Left renal pelvis (tissue), 4 donors: ENCODE results near the gene ACRBP. TPM values are rescaled to one million over a fixed set of nuclear protein-coding genes. Genes with fewer than 3 reads are reported as not detected.
A peak's percentile ranks its signal among the peaks of the same experiment; 100 is the strongest.
"Not testable (repeated sequence)": the region's sequence is repeated elsewhere in the genome, so short reads cannot be mapped to it uniquely, and the experiment has no call there.

ENCODE experiments used
- DNase-seq, 4 donors: peaks; one replicate each; pipeline ENCODE4 v3.0.0-alpha.2; 2013; ENCODE audit warnings: low read depth in 4 of 4, low spot score in 3 of 4
- polyA plus RNA-seq, 4 donors: library from polyadenylated mRNA; unstranded; fragments of 120-200 nt; gene quantifications; one replicate each; pipeline ENCODE4 v1.2.1, GENCODE V29; 2013; ENCODE audit not compliant: insufficient read length in 4 of 4

The ACRBP gene
- polyA plus RNA-seq, 4 donors: 3.1 to 6.8 (median 3.9) TPM

DNA sequence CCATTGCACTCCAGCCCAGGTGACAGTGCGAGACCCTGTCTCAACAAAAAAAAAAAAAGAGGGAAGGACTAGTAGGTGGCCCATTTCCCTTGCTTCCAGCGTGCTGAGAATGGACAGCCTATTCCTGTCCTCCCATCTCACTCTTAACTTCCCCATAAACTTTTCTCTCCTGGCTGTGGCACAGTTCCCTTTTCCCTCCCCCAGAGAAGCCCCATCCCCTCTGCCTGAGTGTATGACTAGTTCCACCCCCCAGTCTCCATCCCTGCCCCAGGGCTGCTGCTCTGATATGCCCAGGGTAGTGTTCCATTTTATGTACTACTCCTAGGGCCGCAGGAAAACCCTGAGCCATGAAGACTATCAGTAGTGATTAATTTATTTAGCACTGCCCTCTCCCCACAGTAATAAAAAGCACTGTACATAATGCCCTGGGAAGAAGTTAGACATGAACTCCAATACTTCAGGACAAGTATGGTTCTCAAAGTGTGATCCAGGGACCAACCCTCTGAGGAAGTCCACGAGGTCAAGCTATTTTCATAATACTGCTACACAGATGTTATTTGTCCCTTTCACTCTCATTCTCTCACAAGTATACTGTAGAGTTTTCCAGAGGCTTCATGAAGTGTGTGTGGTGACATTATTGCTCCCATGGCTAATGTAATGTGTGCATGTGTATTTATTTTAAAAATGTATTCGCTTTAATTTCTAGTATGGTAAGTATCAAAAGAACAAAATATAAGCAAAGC, 28.6 kb downstream of the ACRBP start:
- DNase-seq: no peak

DNA sequence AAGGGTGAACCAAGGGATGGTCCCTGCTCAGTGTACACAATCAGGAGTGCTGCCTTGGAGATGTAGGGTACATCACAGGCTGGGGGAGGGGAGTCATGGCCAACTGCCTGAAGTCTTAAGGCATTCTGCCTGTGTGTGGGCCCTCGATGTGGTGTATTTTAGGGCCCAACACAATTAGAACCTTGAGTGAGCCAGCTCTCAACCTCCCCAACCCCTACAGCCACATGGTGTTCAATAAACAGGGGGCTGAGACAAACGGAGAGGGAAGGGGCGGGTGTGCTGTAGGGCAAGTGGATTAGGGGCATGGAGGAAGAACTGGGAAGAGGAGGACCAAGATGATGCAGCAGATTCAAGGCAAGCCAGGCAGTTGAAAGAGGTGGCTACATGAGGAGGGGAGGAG, 31.4 kb downstream of the ACRBP start:
- DNase-seq: no peak

DNA sequence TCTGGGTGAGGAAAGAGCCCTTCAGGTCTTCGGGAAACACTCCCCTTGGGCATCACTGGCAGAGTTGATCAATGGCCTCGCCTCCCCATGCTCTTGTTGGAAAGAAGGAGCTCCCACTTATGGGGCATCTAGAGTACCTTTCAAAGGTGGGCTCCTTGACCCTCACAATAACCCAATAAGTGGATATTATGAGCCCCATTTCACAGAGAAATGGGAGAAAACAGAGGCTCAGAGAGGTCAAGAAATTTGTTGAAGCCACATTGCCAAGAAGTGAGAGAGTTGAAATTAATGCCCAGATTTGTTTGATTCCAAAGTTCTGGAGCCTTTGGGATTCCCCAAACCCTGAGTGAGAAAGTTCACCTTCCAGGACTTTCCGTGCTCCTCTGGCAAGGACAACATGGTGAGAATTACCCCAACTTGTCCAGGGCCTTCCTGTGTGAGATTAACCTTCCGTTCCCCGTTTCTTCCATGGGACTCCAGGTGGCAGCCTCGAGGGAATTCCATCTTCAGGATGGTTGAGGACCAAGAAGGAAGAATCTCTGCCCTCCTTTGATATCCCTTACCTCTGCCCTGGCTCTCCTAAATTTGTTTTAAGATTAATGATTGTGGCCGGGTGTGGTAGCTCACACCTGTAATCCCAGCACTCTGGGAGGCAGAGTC, 32.6 kb downstream of the ACRBP start:
- DNase-seq: no peak

DNA sequence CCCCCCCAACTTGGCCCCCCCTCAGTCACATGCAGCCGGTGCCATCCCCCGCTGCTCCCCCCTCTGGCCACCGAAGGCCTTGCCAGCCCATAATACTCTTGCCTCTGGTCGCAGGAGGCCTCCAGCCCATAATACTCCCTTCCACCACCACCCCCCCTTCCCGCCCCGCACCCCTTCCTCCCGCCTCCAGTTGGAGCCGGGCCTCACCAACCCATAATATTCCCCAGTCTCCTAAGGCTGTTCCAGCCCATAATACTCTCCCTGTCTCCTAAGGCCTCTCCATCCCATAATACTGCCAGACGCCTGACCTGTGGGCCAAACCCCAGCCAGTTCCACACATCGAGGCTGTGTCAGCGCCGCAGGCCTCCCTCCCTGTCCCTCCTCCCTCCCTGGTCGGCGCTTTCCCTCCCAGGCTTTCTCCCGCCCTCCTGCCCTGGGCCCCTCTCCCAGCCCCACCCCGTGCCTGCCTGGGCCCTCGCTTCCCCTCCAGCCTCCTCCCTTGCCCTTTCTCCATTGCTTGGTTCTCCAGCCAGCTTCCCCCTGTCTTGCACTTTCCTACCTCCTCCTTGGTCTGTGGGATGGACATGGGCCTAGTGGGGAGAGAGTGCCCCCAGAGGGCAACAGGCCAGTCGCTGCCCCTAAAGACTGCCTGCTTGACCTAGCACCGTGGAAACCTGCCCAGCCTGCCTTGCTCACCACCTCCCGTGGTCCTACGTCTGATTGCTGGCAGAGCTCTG, 33.3 kb downstream of the ACRBP start:
- peak; percentile 94 to 96 (median 96) for DNase-seq

DNA sequence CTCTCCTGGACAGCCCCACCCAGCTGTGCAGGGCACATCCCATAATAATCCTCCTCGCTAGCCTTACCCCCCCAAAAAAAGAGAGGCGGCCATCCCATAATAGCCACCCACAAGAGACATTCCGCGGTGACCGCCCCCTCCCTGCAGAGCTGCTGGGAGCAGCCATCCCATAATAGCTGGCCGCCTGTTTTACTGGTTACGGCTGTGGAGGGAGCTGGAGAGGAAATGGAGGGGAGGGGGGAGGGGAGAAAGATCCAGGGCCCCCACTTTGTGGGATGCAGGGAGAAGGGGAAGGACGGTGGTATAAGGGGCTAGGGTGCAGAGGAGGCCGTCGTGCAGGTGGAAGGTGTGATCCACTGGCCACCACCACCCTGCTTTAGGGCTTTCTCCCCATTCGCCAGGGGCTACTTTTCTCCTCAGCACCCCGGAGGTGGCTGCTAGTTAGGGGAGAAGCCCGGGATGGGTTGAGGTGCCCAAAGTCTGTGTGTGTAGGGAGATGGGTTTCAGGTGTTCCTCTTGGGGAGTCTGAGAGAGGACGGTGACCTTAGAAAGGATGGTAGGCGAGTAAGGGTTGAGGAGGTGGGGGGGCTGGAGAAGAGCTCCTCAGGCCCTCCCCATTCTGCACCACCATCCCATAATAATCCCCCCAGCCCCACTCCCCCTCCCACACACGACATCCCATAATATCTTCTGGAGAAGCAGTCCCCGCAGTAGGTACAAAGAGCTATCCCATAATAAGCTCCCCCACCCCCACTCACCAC, 34.0 kb downstream of the ACRBP start:
- DNase-seq: peak; percentile 78 to 86 (median 83)

DNA sequence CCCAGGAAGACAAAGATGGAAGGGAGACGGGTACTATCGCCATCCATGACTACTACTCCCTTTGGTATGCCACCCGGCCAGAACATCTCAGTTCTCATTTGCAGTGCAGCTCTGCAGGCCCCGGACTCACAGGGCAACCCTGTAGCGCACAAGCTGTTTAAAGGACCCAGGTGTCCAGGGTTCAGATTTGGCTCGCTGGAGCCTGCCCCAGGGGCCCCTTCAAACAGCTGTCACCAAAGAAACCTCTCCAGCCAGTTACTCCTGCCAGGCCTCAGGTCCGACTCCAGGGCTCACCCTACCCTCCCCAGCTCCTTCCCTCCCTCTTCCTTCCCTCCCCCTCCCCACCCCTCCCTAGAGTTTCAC, 34.6 kb downstream of the ACRBP start:
- no peak for DNase-seq

DNA sequence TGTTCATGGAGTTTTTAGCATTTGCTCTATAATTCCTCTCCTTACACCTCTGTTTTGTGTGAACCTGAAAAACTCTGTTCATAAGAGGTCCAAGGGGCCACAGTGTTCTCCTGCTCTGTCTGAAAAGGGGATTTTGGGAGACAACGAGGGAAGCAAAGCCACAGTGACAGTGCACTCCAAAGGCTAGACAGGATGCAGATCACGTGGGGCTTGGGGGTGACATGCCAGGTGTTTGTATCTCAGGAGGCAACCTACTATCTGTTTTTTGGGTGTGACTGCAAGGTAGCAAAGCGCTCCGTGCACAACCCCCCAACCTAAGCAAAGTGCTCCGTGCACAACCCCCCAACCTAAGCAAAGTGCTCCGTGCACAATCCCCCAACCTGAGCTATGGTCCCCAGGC, 35.0 kb downstream of the ACRBP start:
- DNase-seq: no peak

DNA sequence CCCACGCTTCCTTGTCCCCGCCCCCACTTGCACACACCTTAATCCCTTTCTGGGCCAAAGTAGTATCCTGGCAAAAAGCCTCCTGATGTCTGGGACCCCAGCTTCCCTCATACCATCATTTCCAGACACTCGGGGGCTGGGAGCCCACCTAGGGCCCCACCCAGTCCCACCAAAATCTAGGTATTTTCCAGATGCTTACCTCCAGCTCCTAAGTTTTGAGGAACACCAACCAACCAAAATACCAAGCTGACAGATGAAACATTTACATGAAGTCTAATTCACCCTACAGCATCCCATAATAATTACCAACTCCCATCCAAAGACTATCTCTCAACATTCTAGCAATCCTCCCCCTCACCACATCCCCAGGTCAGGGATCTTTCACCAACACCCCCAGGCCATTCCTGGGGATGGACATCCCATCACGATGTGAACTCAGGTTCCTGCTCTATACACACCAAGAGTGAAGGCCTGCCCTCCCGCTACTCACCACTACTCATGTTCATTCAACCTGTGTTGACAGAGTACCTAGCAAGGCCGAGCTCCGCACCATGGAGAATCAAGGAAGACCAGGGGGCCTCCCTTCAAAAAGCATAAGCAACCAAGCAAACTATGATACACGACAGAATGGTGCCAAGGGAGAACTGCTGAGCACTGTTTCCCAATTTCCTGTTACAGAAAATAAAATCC, 38.5 kb downstream of the ACRBP start:
- DNase-seq: no peak

DNA sequence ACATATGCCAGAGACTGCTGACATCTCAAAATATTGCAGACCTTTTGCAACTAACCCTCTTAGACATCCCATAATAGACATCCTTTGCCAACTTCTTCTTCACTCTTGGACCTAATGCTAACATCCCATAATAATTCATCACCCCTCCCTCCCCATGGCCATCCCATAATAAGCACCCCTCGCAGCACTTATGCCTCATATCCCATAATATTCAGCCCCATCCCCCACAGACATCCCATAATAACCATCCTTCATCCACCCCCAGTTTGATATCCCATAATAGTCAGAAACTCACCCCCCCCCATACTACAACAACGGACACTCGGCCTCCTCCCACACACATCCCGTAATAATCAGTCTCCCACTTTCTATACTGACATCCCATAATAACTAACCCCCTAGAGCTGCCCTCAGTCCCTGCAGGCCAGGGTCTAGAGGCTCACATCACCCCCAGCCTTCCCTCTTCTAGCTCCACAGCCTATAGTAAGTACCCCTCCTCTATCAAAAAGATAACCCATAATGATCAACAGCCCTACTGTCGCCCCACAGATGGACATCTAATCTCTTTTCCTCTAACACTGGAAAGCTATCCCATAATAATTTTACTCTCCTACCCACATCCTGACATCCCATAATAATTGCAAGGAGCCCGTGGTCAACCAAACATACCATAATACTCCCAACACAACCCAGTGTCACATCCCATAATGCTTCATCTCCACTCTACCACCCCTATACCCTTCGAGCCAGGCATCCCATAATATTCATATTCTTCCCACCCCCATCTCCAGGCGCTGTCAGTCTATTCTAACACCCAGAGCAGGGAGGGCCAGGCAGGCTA, 39.3 kb downstream of the ACRBP start:
- DNase-seq: peak in 2 of 4 donors; percentile 66 to 73

DNA sequence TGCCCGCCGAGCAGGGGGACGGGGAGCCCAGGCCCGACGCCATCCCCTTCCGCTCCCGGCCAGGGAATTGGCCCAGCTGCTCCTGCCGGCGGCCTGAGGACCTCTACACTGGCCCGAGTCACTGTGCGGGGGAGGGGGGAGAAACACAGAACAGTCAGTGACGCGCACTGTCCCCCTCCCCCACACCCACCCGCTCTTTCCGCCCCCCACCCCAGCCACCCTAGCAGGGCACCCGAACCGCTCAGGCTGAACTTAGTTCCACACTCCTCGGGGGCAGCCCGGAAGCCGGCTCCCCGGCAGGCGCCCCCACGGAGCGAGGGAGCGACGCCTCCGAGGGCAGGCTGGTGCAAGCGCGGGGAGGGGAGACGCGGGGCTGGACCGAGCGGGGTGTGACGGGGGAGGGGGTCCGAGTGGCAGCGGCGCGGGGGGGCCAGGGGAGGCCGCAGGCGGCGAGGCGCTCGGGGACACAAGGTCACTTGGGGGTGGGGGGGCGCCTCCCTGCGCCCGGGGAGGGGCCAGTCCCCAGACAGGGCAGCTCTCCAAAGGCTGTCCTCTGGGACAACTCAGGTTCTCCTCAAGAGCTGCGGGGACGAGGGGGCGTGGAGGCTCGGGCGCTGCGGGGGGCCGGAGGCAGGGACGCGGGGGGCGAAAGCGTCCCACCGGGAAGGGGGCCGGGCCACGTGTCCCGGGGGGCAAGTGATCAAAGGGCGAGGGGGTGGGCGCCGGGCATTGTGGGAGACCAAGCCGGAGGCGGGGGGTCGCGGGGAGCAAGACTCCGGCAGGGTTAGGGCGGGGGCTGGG, 40.7 kb downstream of the ACRBP start:
- no peak for DNase-seq

DNA sequence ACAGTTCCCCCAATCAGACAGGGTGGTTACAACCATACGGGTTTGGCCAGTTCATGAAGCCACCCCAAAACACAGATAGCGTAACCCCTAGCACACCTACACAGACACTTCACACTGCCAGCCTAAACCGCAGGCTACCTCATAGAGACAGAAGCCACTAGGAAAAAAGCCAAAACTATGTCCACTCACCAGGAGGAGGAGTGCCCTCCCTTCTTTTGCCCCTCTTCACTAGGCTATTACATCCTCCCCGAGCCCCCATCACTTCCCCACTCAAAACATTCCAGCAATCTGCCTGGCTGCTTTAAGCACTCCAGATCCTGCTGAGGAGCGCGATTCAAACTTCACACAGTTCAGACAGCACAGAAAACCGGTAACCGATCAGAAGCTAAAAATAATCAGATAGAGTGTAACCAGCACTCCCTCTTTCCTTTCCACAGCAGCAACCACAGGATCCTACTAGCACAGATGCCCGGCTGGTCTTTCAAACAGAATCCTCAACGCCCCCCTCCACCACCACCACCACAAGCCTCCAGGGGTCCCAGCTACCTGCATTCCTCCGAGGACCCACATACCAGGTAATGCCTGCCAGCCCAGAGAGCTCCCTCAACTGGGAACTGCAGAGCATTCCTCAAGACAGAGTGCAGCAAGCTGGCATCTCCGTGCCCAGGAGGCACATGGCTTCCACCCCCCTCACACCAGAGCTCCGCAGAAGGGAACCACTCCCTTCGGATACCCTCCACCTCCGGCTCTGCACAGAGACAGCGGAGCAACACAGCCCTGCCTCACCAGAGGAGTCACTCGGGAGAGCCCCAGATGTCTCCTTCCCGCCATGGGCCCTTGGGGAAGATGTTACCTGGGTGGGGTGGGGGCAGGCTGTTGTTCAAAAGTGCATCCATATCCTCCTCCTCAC, 41.6 kb downstream of the ACRBP start:
- no peak for DNase-seq

DNA sequence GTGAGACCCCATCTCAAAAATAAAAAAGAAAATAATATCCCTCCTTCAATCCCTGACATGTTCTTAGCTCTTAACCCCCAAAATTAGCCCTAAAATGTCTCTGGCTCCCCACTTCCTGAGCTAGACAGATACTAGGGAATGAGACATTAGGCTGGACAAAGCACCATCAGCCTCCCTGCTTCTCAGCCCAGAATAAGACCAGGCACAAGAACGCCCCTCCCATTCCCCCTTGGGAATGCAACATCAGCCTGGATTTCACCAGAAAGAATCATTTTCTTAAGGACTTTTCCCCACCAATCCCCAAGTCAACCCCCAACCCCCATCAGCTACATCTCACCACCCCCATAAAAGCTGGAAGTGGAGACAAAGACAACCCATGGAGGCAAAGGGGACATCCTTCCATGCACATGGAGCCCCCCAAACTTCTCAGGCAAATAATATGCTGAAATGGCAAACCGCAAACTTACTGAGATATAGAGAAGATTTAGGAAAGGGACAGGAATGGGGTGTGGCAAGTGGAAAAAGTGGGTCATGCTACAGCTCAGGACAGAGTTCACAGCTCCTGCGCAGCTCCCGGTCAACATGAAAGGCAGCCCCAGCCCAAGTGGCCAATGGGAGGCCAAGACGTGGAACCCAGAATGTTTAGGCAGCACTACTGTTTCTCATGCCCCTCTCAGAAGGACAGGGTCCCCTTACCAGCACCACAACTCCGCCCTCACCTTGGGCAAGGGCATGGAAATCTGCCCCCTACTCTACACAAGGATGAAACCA, 42.8 kb downstream of the ACRBP start:
- no peak for DNase-seq

DNA sequence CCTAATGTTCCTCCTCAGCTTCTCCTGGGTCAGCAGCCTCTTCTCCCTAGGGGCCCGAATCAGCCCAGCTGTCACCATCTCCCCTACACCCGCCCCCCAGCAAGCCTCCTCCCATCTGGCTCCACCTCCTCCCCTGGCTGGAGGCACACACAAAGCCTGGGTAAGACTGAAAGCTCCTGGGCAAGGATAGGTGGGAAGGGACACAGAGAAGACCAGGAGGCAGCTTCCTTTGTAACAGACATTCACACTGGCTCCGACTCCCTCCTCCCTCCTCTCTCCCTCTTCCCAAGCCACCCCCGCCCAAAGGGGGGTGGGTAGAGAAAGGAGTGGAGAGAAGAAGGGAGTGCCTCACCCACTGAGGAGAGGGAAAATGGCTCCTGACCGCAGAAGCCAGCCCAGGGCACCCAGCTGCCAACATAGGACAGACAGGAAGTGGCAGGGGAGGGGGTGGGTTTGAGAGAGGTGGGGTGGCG, 44.1 kb downstream of the ACRBP start:
- no peak for DNase-seq

DNA sequence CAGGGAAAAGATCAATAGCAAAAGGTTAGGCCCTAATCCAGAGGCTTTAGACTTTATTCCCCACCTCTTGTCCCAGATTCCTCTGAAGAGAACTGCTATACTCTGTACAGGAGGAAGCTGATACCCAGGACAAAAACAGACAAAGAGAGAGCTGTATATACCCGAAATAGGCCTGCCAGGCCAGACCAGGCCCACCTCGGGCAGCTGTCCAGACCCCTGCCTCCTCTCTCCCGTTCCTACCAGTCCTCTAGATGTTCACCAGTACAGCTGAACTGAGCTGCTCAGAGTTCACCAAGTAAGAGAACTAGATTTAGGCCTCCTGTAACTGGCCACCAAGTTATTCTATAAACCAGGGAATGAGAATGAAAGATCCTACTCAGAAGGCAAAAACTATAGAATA, 44.7 kb downstream of the ACRBP start:
- no peak for DNase-seq

DNA sequence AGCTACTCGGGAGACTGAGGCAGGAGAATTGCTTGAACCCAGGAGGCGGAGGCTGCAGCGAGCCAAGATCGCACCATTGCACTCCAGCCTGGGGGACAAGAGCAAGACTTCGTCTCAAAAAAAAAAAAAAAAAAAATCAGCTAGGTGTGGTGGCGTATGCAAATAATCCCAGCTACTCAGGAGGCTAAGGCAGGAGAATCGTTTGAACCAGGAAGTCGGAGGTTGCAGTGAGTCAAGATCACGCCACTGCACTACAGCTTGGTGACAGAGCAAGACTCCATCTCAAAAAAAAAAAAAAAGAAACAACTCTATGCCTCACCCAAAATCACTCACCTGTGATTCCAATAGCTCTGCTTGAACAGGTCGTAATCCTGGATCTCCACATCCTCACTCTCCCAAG, 51.6 kb downstream of the ACRBP start:
- DNase-seq: not testable (repeated sequence)

DNA sequence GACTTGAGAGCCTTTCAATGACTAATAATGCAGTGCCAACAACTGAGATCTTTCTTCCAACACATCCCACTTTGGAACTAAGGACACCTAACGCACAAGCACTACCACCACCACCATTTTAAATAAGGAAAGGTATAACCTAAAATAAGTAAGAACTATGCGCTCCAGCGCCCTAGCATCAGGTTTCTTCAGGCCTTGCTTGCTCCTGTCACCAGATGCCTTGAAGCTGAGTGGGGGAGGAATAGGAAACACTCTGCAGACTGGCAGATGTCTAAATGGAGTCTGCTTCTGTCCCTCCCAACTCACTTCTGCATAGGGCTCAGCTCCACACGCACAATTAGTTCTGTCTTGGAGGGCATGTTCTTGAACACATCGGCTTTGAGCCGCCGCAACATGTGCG, 55.1 kb downstream of the ACRBP start:
- DNase-seq: no peak
